Activated gamma-delta T cell treated with anti-CD3 and anti-CD28 coated beads, Interleukin-2, amount 50 U/mL, for 16 hours (primary cell): ENCODE measurements around the gene SAMD14.

ENCODE experiments used
- DNase-seq: peaks from one replicate; pipeline ENCODE4 v3.0.0-alpha.2; 2020; ENCODE audit warnings: low read depth

Gene SAMD14

DNA sequence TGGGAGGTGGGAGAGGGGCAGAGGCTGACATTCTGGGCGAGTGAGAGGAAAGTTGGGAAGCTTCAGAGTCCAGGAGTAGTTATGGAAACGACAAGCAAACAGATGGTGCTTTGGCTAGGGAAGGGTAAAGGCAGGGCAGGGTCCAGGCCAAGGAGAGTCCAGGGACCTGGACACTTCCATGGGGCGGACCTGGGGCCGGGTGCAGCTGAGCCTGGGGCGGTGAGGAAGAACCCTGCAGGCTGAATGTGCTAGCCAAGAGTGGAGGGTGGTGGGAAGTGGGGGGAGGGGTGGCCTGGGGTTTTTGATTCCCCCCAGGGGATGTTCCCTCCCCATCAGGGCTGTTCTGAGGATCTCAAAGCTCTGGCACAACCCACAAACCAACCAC is 17.9 kb upstream of the SAMD14 start:
- no peak for DNase-seq

DNA sequence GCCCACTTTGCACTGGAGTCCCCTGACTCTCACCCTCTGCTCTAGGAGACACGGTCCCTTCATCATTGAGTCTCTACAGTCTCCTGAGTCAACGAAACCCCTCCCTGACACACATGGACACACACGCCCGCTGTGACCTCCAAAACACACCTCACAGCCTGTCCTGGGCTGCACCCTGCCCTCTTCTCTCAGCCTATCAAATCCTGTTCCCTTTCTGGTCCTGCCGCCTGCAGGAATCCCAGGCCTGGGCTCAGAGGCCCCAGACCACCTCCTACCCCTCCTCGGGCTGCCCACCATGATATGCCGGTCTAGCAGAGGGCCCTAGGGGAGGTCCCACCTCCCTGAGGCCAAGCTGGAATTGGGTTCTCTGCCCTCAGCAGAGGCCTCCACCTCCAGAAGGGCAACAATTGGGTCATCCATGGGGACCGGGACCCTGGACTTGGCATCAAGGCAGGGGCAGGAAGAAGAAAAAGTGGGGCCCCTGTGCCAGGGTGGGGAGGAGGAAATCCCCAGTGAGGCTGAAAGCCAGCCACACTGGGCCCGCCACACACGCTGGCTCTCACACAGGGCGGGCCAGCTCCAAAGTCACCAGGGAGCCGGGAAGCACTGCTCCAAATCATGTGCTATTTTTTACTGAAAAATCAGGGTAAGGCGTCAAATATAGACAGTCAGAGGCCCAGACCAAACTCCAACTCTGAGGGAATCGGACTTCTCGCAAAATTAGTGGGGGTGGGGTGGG is 17.1 kb upstream of the SAMD14 start:
- no peak for DNase-seq

DNA sequence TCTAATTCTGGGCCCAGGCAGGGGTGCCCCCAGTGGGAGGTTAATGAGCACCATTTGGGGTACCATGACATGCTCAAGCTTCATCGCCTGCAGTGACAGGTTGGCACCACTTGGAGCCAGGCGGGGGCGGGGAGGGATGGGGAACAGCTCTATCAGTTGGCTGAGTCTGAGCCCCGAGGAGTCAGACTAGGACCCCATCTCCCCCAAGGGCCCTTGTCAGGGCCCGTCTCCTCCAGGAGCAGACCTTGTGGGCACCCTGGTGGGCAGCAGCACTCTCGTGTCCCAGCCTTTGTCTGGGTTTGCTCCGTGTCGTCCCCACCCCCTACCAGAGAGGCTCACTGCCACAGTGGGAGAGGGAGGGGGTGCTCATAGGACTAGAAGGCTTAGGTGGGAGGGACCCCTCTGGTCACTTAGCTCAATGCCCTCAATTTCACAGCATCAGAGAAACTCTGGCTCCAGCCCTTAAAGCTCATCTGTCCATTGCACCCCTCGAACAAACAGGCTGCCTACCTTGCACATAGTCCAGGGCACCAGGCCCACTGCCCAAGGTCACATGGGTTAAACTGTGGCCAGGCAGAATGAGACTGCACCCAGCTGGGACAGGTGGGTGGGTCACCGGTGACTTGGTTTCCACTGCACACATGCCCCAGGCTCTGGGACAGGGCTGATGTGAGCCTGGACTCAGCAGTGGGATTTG is 16.4 kb upstream of the SAMD14 start:
- no peak for DNase-seq

- no peak for DNase-seq
These were observed 15.7 kb upstream of the SAMD14 start for GRCh38 chr17:50145532-50146229.

DNA sequence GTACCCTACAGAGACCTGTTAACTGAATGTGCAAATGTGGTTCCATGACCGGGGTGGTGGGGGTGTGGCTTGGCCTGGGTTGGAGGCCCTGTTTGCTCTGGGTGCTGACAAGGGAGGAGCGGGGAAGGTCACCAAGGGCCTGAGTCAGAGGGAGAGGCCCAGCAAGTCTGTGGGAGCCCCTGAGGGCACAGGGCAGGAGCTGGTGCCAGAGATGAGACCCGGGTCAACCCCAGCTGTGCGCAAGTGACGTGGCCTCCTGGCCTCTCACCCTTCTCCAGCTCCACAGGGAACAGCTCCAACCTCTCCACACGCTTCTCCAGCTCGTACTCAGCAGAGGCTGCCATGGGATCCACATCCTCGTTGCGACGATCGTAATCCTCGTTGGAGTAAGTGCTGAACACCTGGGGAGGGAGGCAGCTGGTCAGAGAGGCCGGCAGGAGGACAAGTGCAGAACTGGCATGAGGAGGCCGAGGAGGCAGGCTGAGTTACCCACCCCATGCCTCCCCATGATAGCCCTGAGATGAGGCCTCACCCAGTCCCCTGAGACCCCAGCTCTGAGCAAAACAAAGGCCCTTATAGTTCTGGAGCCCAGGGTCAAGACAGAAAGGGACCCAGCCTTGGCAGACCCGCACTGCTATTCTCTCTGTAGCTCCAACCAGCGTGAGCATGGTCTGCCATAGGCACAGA is 15.0 kb upstream of the SAMD14 start:
- DNase-seq, result no peak

GRCh38 chr17:50144355-50144754 is 14.4 kb upstream of the SAMD14 start:
- no peak for DNase-seq

DNA sequence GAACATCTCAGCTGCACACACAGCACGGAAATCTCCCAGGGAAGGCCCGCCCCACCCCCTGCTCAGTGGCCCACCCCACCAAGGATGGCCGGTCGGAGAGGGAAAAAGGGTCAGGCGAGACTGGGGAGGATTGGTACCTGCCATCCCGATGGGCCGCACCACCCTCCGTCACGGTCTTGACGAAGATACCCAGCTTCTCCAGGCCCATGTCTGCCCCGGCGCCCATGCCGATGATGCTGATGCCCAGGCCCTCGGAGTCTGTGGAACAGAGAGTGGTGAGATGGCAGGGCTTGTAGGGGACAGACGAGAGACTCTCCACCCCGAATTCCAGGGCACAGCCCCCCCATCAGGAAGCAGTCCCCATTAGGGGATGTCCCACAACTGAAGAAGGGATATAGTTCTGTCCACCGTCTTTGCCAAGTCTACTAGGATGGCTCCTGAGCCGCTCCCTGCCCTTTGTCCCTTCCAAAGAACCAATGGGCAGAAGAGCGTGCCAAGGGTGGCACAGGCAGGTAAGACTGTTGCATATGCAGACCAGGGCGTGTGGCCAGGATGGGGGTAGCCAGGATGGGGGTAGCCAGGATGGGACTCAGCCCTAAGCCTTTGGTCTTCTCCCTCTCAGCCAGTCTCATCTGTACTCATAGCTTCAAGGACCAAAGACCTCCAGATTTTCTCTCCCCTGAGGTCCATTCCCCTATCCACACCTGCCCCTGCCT is 13.7 kb upstream of the SAMD14 start:
- DNase-seq, result no peak

DNA sequence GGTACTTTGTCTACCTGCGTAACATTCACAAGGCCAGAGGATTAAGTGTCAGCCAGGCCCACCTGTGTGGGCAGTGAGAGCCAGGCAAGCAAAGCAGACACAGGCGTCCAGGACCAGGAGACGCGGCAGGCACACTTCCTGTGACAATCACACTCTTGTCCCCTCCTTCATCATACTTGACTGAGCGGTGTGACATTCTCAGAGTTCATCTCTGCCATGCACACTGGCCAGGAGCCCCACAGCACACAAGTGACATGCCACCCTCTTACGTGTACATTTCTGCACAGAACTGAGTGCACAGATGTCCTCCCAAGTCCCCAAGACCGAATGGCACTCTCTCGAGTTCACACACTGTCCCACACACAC is 11.8 kb upstream of the SAMD14 start:
- no peak for DNase-seq

DNA sequence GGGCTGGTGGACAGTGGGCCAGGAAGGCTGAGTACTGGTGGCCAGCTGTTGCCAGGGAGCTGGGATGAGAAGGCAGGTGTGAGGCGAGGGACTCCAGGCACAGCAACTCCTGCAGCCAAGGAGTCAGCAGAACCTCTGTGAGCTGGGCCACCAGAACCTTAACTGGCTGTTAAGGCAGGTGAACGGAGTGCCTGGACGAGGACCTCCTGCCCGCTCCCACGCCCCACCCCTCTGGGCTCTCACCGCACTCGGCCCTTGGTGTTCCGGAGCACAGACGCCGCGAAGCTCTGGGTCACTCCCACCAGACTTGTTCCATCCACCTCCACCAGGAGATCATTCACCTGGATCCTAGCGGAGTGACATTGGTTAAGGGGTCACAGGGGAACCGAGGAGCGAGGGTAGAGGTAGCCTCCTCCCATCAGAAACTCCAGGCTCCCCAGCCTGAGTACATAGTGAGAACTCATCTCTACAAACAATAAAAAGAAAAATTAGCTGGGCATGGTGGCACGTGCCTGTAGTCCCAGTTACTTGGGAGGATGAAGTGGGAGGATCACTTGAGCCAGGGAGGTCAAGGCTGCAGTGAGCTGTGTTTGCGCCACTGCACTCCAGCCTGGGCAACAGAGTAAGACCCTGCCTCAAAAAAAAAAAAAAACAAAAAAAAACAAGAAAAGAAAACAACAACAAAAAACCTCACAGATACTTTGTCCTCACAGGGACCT is 11.2 kb upstream of the SAMD14 start:
- no peak for DNase-seq

DNA sequence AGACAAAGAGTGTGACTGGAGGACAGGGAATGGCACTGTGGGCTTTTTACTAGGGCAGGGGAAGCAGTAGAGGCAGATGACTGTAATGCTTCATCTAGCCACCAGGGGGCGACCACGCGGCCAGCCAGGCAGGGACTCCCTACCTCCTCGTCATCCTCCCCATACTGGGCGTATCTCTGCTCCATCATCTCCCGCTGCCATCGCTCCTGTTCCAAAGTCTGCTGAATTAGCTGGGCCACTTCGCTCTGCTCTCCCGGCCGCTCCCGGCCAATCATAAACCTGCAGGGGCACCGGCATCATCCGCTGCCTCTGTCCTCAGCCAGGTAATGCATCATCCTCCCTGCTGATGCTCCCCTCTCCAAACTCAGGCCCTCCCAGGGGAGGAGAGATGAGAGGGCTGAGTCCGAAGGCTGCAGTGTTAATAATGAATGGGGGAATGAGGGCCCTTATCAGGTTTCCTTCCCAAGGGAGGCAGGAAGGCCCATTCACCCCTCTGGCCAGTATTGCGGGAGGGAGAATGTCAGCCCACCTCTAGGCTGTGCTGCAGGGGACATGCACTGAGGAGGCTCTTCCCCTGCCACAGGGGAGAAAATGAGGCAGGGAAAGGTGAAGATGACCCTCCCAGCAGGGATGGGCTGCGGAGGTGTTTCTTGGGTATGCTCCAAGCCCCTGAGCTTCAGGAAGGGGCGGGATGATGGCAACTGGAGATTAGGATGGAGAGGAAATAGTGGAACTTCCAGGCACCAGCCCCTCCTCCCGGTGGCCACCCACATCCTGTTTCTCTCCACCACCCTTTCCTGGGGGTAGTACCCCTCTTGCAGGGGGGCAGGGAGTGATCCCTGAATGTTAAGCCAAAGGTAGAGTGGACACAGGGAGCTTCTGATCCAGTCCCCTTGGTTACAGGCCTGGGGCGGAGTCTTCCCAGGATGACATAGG is 10.3 kb upstream of the SAMD14 start:
- DNase-seq, result peak; percentile 73

- no peak for DNase-seq
These were observed 9.3 kb upstream of the SAMD14 start for GRCh38 chr17:50139185-50139783.

DNA sequence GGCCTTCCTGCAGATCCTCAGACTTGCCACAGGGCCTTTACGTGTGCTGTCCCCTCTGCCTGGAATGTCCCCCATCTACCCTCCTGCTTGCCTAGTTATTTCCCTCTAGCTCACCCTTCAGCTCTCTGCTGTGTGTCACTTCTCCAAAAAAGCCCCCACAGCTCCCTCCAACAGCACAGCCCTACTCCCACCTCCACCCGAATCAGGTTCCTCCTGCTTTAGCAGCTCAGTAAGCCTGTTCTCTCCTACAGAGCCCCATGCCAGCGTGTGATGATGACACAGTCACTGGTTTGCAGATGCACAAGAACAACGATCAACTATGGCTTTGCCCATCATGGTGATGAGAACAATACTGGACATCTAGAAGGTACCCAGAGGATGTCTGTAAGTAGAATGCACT is 7.1 kb upstream of the SAMD14 start:
- DNase-seq, result no peak

GRCh38 chr17:50136096-50136687 is 6.2 kb upstream of the SAMD14 start:
- no peak for DNase-seq

DNA sequence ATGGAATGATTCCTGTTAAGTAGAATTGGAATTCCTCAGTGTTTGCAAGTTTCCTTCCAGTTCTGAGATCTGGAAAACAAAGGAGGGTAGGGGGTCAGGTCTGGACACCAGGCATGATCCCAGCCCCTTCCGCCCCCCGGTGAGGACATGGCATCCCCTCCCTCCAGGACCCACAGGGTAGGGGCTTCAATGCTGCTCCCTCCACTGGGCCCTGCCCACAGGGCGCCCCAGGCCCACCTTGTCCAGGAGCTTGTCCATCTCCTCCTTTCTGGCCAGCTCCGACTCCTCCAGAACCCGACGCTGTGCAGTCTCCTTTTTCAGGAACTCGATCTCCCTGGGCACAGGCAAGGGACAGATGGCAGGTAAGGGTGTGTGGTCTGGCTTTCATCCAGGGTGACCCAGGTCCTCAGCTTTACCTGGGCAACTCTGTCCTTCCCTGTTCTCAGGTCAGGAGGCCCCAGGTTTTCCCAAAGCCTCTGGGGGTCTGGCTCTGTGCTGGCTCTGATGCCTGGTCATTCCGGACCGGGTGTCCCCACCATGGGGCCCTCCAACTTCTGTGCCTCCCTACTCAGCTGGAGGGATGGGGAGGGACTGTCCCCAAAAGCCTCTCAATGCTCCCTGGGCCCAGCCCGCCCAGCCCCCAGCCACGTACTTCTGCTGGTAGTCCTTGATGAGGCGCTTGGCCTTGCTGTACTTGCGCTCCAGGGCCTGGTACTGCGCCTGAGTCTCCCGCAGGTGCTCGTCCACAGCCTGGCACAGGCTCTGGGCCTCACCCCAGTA is 5.5 kb upstream of the SAMD14 start:
- DNase-seq, result no peak

DNA sequence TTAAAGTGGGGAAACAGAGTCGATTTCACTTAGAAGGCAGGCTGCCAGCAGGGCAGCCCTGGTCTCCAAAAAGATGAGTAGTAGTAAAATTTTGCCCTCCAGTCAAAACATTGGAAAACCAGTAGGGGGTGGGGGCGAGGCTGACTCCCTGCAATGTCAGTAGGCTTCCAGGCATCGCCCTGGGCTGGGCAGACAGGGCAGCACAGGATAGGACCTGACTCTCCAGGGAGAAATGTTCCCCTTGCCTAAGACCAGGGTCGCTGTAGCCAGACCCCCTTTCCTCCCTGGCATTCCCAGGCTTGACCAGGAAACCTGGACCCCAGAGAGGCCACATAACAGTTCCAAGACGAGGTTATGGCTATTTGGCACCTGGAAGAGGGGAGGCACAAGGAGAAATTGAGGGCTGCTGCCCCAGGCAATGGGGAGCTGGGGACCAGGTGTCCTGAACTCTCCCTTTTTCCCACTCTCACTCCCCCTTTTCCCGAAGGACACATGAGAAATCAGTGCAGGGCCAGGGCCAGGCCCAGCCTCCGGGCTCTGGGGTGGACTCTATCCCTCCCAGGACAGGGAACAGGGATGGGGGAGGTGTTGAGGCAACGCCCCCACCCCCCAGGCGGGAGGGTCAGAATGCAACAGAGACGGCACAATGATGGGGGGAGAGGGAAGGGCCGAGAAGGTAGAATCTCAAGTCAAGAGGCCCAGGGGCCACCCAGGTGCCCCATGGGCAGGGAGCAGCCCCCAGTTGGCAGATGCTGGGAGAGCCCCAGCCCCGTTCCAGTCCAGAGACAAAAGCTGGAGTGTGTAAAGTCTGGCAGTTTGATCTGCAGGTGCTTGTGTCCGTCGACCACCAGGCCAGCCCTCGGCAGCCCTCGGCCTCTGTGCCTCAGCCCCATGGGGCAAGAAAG is 4.5 kb upstream of the SAMD14 start:
- no peak for DNase-seq

DNA sequence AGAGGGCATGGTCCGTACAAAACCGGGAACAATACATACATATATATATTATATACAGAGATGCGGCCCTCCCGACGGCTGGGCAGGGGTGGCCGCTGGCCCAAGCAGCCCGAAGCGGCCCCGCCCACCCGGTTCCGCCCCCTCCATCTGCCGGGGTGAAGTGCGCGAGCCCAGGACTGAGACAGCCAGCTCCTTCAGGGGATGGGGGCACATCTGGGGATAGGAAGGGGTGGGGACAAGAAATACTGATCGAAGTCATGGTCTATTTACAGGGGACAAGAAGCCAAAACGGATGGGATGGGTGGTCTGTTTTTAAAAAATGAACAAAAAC is 3.8 kb upstream of the SAMD14 start:
- DNase-seq, result no peak

GRCh38 chr17:50133028-50133768 is 3.2 kb upstream of the SAMD14 start:
- DNase-seq, result no peak
